GM19035 (cell line): Measurements from ENCODE around the gene KLHDC7B.

ENCODE experiments used
- ATAC-seq: cut with Tn5 transposase; IDR thresholded peaks from one replicate; pipeline ENCODE4 v1.9.1; 2021; ENCODE audit not compliant: unreplicated experiment

The KLHDC7B gene

GRCh38 chr22:50547263-50547985 lies 1.7 kb downstream of the KLHDC7B start:
- ATAC-seq = no peak

GRCh38 chr22:50548040-50548920 lies 2.6 kb downstream of the KLHDC7B start:
- no peak for ATAC-seq

- ATAC-seq = no peak
Measured at GRCh38 chr22:50548921-50549790, 3.5 kb downstream of the KLHDC7B start.

GRCh38 chr22:50550395-50550794 lies 4.7 kb downstream of the KLHDC7B start:
- no peak for ATAC-seq

GRCh38 chr22:50551160-50551752 lies 5.6 kb downstream of the KLHDC7B start:
- no peak for ATAC-seq

GRCh38 chr22:50553310-50553709 lies 7.6 kb downstream of the KLHDC7B start:
- ATAC-seq = no peak

- ATAC-seq = no peak
Measured at GRCh38 chr22:50556703-50557102, 11.0 kb downstream of the KLHDC7B start.

GRCh38 chr22:50560034-50560433 lies 14.3 kb downstream of the KLHDC7B start:
- no peak for ATAC-seq

- no peak for ATAC-seq
Measured at GRCh38 chr22:50561401-50562358, 16.0 kb downstream of the KLHDC7B start.

- peak; percentile 95 for ATAC-seq
Measured at GRCh38 chr22:50562523-50563412, 17.1 kb downstream of the KLHDC7B start, which contains the start of gene SYCE3. Gene SYCE3, minus strand, starts transcription at chr22:50562919. Its CDS starts 6,514 bp downstream, at chr22:50556405.

- no peak for ATAC-seq
Measured at GRCh38 chr22:50563413-50564160, 17.9 kb downstream of the KLHDC7B start.

GRCh38 chr22:50564289-50564688 lies 18.6 kb downstream of the KLHDC7B start:
- no peak for ATAC-seq

- no peak for ATAC-seq
Measured at GRCh38 chr22:50567721-50568252, 22.1 kb downstream of the KLHDC7B start.

GRCh38 chr22:50568626-50569025 lies 22.9 kb downstream of the KLHDC7B start:
- ATAC-seq = no peak

GRCh38 chr22:50569041-50569459 lies 23.4 kb downstream of the KLHDC7B start:
- no peak for ATAC-seq

- no peak for ATAC-seq
Measured at GRCh38 chr22:50569896-50570535, 24.3 kb downstream of the KLHDC7B start.

- no peak for ATAC-seq
Measured at GRCh38 chr22:50570861-50571260, 25.2 kb downstream of the KLHDC7B start.
